Hematopoietic multipotent progenitor cell treated with erythropoietin and hydrocortisone succinate and interleukin-3 and kit ligand, for 8 days (in vitro differentiated cells): ENCODE results near the gene DBN1.

Source experiments
- DNase-seq: peaks from one replicate; pipeline ENCODE4 v3.0.0-alpha.2; 2015

The DBN1 gene

DNA sequence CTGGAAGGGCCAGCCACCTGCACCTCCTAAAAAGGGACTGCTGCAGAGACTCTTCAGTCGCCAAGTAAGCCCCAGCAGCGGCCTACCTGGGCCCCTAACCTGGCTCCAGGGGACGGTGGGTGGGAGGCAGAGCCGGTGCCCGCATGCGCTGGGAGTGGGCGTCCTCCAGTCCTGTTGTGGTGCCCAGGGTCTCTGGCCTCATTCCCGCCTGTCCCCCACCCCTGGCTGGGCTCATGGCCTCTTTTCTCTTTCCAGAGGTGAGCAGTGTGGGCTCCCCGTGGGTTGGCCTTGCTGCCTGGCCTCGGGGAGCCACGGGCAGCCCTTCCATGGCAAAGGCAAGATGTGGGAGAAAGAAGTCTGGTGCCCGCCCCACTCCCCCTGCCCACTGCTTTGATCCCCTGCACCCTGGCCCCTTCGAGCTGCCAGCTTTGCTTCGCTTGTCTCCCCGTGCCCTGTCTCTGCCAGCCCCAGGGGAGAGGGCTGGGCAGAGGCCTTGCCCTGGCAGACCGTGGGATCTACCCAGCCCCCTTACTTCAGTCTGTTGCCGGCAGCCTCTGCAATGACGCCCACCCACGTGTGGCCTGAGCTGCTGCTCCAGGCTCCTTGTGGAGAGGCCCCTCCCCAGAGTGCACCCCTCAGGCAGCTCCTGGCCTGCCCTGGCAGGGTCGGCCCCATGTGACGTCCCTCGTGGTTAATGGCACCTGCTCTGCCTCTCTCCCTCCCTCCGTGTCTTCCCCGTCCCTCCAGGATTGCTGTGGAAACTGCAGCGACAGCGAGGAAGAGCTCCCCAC is 32.2 kb downstream of the DBN1 start:
- no peak for DNase-seq

GRCh38 chr5:177440211-177440989 is 33.0 kb downstream of the DBN1 start:
- no peak for DNase-seq

GRCh38 chr5:177439518-177440053 is 33.8 kb downstream of the DBN1 start:
- no peak for DNase-seq

DNA sequence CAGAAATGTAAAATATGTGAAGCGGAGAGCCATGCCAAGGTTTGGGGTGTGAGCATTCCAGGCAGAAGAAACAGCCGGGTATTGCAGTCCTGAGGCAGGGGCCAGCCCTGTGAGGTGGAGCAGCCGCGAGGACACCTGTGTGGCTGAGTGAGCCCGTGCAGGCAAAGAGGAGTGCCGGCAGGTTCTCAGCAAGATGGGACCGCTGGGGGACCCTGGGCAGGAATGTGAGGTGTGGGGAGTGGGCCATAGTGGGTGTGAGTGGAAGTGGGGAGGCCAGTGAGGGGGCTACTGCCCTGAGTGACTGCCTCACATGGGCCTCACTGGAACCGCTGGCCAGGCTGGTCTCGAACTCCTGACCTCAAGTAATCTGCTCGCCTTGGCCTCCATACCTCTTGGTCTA is 35.0 kb downstream of the DBN1 start:
- no peak for DNase-seq

- no peak for DNase-seq
Observed at GRCh38 chr5:177437623-177438022, 35.8 kb downstream of the DBN1 start.

DNA sequence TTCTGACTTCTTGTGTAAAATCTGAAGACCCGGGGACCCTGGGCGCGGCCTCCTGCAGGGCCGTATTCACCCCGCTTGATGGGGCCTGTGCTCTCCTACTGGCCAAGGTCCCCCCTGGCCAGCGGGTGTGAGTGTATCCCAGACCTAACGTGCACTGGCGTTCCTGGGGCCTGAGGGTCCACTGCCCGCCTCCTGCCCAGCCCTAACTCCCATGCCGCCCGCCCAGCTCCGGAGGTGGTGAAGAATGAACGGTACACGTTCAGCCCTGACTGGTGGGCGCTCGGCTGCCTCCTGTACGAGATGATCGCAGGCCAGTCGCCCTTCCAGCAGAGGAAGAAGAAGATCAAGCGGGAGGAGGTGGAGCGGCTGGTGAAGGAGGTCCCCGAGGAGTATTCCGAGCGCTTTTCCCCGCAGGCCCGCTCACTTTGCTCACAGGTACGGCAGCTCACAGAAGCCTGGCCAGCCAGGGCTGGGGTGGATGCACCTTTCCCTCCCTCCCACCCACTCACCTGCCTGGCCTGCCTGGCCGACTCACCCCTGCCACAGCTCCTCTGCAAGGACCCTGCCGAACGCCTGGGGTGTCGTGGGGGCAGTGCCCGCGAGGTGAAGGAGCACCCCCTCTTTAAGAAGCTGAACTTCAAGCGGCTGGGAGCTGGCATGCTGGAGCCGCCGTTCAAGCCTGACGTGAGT is 37.4 kb downstream of the DBN1 start:
- no peak for DNase-seq

- no peak for DNase-seq
Observed at GRCh38 chr5:177434942-177435738, 38.3 kb downstream of the DBN1 start.

DNA sequence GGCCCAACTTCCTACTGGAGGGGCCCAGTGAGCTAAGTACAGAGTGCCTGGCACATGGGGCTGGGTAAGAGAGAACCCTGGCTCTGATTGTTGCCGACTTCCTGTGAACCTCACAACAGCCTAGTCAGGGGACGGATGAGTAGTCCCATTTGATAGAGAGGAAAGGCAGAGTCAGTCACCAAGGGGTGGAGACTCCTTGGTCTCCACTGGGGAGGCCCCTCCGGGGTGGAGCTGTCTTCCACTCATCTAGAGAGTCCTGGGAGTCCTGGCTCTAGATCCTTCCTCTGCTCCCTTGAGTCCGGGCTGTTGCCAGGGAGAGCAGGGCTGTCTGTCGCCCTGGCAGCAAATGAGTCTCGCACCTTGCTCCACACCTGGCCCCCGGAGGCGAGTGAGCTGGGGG is 39.0 kb downstream of the DBN1 start:
- no peak for DNase-seq

GRCh38 chr5:177433658-177434217 is 39.7 kb downstream of the DBN1 start:
- no peak for DNase-seq

- no peak for DNase-seq
Observed at GRCh38 chr5:177432839-177433657, 40.4 kb downstream of the DBN1 start.

- no peak for DNase-seq
Observed at GRCh38 chr5:177432143-177432838, 41.1 kb downstream of the DBN1 start.

DNA sequence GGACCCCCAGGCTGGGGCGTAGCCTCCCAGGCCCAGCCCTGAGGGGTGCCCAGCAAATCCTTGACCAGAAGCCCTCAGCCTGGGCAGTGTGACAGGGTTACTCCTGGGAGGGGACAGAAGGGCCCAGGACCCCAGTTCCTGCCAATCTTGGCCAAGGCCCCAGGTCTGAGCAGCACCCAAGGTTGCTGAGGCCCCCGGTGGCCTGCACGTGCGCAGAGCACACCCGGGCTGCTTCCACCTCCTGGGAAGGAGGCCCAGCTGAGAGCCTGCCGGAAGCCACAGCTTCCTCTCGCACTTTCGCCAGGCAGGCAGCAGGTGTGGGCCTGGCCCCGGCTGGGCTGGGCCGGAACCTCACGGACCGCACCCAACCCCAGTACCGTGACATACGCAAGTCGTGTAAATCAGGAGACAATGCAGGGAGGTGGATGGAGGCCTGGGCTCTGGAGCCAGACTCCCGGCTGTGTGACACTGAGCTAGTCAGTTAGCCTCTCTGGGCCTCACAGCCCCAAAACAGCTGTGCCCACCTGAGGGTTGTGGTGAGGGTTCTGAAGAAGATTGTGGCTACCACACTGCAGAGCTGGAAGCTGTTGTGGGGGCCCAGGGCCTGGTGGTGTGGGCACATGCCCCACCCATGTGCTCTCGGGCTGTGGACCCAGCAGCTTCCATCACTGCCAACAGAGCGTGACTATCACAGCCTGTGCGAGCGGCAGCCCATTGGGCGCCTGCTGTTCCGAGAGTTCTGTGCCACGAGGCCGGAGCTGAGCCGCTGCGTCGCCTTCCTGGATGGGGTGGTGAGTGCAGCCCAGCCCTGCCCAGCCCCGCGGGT is 41.9 kb downstream of the DBN1 start:
- DNase-seq: no peak

DNA sequence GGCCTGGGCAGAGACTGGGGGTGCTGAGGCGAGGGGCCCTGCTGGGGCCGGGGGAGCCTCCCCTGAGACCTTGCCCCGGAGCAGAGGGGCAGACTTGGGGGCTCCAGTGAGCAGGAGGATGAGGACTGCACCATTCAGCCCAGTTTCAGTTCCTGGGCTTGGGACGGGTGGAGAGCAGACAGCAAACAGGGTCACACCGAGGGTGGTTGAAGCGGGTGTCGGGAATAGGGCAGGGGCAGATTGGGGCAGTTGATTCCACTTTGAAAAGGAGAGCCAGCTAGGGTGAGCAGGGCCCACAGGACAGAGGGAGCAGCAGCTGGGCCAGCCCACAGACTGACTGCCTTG is 42.5 kb downstream of the DBN1 start:
- DNase-seq: no peak

GRCh38 chr5:177430140-177430951 is 43.1 kb downstream of the DBN1 start:
- no peak for DNase-seq

DNA sequence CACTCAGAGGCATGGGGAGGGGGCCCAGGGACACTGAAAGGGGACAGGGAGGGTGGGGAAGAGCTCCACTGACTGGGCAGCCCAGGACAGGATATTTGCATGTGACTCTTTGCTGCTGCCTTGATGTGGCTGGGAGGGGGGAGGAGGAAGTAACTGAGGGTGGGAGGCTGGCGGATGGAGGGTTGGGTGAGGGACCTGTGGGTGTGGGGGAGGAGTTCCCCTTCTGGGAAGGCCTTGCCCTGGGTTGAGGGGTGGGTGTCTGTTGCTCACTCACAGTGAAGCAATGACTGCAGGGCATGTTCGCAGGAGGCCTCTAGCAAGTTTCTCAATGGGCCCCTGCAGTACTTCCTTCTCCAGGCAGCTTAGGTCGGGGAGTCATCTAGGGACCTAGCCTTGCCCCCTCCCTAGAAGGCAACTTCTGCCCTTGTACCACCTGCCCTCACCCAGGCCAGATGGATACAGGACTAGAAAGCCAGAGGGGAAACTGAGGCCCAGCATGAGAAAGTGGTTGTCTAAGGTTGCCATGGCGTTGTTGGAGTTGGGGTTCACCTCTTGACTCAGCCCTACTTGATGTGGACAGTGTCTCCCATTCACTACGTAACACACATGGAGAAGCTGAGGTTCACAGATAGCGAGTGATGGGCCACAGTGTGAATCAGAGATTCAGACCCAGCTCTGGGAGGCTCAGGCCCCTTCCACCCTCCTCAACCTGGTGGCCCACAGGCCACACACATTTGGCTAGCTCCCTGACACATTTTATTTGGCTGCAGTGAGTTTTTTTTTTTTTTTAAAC is 44.0 kb downstream of the DBN1 start:
- peak; percentile 41 for DNase-seq

DNA sequence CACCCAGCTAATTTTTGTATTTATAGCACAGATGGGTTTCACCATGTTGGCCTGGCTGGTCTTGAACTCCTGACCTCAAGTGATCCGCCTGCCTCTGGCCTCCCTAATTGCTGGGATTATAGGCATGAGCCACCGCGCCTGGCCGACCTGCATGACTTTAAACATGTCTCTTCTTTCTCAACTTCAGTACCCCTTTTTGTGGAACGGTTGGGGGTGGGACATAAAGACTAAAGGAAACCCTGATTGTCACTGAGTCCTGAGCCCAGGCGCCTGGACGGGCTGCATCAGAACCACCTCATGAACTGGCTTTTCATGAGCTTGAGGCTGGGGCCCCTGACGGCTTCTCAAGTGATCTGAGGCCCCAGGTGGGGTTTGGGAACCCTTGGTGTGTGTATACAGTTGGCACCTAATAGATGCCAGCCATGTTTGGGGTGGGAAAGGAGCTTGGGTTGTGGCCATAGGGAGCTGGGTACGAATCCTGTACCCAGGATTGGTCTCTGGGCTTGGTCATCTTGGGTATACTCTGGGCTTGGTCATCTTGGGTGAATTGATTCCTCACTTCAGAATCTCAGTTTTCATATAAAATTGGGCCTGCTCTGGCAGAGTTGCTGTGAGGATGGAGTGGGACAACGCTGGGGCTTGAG is 44.7 kb downstream of the DBN1 start:
- no peak for DNase-seq

DNA sequence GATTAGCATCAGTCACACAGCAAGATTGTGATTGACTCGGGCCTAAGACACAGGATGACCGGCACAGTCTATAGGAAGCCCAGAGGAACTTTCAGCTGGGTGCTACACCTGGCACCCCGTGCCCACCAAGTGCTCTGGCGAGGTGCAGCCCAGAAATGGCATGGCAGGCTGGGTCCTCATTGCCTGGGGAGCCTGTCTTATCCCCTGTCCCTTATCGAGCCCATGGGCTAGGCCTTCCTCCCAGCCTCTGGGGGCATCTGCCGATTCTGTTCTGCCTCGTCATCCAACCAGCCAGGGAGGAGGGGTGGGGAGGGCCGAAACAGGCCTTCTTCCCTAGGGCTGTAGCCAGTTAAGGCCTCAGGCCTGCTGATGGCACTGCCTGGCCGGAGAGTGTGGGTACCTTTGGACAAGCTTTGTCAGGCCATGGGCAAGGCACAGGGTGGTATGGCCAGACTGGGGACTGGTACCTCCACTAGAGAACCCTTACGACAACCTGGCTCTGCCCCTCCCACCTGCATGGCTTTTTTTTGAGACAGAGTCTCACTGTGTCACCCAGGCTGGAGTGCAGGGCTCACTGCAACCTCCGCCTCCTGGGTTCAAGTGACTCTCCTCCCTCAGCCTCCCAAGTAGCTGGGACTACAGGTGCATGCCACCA is 45.4 kb downstream of the DBN1 start:
- DNase-seq: peak; percentile 87
